Nephron (organoid): ENCODE results near the gene MUC2.

ENCODE experiments used
- H3K27ac Mint-ChIP-seq, 3 experiments: 2 replicates each; pipeline ENCODE4 v1.8.0; 2020; ENCODE audit warnings: mixed read lengths in 3 of 3, mild to moderate bottlenecking in 2 of 3, moderate library complexity in 1 of 3
- H3K27me3 Mint-ChIP-seq: 2 replicates; pipeline ENCODE4 v1.8.0; 2021; ENCODE audit warnings: low read depth, mild to moderate bottlenecking, moderate library complexity, mixed read lengths
- H3K36me3 Mint-ChIP-seq: 2 replicates; pipeline ENCODE4 v1.8.0; 2020; ENCODE audit warnings: low read depth, mixed read lengths
- H3K4me1 Mint-ChIP-seq: 2 replicates; pipeline ENCODE4 v1.8.0; 2020; ENCODE audit warnings: mixed read lengths
- H3K4me3 Mint-ChIP-seq, 3 experiments: 2 replicates each; pipeline ENCODE4 v1.8.0; 2020; ENCODE audit warnings: mild to moderate bottlenecking in 3 of 3, mixed read lengths in 3 of 3, moderate library complexity in 2 of 3
- H3K9me3 Mint-ChIP-seq: 2 replicates; pipeline ENCODE4 v1.8.0; 2020; ENCODE audit warnings: mixed read lengths
- TF ChIP-seq, protein P1 (sequence below), 3 experiments: fragments of 200-600 bp; sonication (generic); IDR thresholded peaks; one replicate each; pipeline ENCODE4 v1.5.0; 2021; ENCODE audit warnings: antibody characterized with exemption in 3 of 3; ENCODE audit not compliant: unreplicated experiment in 3 of 3

Gene MUC2

DNA sequence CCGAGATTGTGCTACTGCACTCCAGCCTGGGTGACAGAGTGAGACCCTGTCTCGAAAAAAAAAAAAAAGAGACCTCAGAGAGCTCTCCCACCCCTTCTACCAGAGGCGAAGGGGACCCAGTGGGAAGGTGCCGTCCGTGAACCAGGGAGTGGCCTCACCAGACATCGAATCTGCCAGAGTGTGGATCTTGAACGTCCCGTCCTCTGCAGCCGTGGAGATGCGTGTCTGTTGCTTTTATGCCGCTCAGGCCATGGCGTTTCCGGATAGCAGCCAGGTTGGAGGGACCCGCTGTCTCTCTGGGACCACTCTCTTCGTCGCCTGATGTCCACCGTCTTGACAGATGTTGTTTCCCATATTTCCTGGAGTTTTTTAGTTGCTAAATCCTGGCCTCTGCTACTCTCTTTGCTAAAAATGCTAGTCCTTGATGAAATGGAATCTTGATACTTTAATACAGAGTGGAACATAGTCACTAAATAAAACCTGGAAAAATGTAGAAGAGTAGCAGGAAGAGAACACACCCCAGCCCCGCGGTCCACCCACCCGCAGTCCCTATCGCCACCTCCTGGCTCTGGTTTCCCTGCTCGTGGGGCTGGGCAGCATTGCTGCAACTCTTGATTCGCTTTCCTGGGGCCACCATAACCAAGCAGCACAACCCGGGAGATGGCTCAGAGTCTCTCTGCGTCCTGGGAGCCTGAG is 26.2 kb upstream of the MUC2 start:
- Mint-ChIP-seq H3K9me3 (no peaks in the 10 kb centered on the region), H3K27ac (no peak overlapping the region), H3K27me3 (peaks cover 28% of the 10 kb centered on the region), H3K4me3 (no peak overlapping the region), H3K36me3 (no peaks in the 10 kb centered on the region), H3K4me1 (no peaks in the 10 kb centered on the region)
- TF ChIP-seq, protein P1, sequence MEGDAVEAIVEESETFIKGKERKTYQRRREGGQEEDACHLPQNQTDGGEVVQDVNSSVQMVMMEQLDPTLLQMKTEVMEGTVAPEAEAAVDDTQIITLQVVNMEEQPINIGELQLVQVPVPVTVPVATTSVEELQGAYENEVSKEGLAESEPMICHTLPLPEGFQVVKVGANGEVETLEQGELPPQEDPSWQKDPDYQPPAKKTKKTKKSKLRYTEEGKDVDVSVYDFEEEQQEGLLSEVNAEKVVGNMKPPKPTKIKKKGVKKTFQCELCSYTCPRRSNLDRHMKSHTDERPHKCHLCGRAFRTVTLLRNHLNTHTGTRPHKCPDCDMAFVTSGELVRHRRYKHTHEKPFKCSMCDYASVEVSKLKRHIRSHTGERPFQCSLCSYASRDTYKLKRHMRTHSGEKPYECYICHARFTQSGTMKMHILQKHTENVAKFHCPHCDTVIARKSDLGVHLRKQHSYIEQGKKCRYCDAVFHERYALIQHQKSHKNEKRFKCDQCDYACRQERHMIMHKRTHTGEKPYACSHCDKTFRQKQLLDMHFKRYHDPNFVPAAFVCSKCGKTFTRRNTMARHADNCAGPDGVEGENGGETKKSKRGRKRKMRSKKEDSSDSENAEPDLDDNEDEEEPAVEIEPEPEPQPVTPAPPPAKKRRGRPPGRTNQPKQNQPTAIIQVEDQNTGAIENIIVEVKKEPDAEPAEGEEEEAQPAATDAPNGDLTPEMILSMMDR (IDR thresholded peaks at IDR 0.05; ENCODE audit: unreplicated experiment in 3 of 3), result no peak

DNA sequence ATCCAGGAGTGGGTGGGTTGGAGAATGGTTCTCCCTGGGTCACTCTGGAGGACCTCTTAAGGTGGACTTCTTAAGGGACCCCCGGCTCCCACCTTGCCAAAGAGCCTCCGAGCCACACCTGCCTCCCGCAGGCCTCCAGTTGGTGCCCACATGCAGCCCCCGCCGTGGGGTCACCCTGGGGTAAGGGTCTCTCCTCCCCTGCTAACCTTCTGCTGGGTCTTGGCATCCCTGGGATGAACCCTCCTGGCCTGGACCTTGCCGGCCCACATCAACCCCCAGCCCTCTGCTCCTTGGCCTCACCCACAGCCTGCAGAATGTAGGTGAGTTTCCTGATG is 25.6 kb upstream of the MUC2 start:
- no peaks in the 10 kb centered on the region for H3K4me1 Mint-ChIP-seq
- no peak overlapping the region for H3K4me3 Mint-ChIP-seq
- no peaks in the 10 kb centered on the region for H3K9me3 Mint-ChIP-seq
- H3K27ac Mint-ChIP-seq, result no peak overlapping the region
- TF ChIP-seq, protein P1 (IDR thresholded peaks at IDR 0.05; ENCODE audit: unreplicated experiment in 3 of 3), result no peak
- H3K27me3 Mint-ChIP-seq, result peaks cover 24% of the 10 kb centered on the region
- H3K36me3 Mint-ChIP-seq, result no peaks in the 10 kb centered on the region

DNA sequence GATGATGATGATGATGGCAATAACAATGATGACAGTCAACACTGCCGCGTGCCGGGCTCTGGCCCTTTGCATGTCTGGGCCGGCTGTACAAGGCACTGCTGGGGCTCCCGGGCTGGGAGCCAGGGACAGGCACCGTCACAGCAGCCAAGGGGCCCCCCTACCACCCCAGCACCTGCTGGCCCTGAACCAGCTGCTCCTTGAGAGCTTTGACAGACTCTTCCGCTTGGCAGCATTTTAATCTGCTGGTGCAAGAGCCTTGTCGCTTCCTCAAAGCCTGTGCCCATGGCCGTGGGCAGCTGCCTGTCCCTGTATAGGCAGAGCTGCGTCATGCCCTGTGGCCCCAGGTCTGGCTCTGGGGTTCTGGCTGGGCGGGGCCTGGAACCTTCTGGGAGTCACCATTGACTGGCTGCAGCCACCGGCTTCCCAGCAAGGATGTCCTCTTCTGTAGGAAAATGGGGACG is 25.2 kb upstream of the MUC2 start:
- Mint-ChIP-seq H3K9me3 (no peaks in the 10 kb centered on the region), H3K4me3 (no peak overlapping the region), H3K4me1 (no peaks in the 10 kb centered on the region), H3K27ac (no peak overlapping the region), H3K27me3 (peaks cover 22% of the 10 kb centered on the region), H3K36me3 (no peaks in the 10 kb centered on the region)
- TF ChIP-seq, protein P1 (IDR thresholded peaks at IDR 0.05; ENCODE audit: unreplicated experiment in 3 of 3), result no peak

DNA sequence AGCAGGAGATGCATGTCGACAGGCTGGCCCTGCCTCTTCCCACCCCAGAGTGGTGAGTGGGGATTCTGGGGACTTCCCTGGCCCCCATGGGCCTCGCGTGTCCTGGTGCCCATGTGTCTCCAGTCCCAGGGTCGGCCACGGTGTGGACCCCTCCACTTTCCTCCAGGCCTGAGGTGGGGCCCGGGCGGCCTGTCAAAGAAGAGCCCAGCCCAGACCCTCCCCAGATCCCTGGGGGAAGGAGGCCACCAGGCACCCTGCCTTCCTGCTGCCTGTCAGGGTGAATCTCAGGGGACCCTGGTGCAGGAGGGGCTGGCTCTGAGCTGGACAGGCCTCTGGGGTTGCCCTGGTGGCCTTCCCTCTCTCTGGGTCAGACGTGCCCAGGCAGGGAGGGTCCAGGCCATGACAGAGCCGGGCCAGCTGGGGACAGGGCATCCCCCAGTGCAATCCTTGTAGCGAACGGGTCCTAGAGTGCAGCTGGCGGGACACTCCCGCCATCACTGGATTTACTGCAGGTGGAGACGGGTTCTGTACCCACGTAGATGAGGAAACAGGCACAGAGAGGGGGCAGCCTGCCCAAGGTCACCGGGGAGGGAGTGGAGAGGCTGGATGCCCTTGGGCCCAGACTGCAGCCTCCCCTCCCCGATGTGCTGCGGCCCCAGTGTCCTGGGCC is 24.6 kb upstream of the MUC2 start:
- H3K9me3 Mint-ChIP-seq, result no peaks in the 10 kb centered on the region
- no peaks in the 10 kb centered on the region for H3K4me1 Mint-ChIP-seq
- TF ChIP-seq, protein P1 (IDR thresholded peaks at IDR 0.05; ENCODE audit: unreplicated experiment in 3 of 3), result no peak
- H3K4me3 Mint-ChIP-seq, result no peak overlapping the region
- H3K27ac Mint-ChIP-seq, result no peak overlapping the region
- peaks cover 16% of the 10 kb centered on the region for H3K27me3 Mint-ChIP-seq
- no peaks in the 10 kb centered on the region for H3K36me3 Mint-ChIP-seq

DNA sequence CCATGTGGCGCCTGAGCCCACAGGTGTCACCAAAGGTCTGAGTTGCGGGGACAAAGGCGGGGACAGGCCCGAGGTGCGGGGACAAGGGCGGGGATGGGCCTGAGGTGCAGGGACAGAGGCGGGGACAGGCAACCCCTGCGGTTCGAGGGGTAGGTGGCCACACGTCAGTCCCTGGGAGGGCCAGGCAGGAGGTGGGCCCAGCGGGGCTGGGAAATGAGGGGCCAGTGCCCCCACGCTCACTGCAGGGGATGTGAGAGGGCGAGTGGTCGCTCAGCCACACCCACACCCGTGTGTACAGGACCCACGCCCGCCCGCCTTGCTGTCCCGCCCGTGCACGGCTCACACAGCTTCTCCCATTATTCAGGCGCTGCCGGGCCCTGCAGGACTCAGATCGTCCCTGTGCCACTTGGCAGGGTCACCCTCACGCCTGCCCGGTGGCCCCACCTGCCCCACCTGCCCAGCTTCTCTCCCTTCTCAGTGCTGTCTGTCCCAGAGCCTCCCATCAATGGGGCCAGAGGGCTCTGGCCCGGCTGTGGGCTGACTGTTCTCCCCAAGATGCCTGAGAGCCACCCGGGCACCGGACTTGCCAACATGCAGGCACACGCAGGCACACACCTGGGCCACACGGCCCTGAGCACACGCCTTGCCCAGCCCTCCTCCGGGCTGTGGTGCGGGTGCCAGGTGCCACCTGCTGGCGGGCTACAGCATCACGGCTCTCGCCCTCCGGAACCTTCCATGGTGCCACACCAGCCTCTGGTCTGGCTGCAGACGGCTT is 23.9 kb upstream of the MUC2 start:
- Mint-ChIP-seq H3K4me3 (no peak overlapping the region), H3K27ac (no peak overlapping the region), H3K4me1 (no peaks in the 10 kb centered on the region), H3K36me3 (no peaks in the 10 kb centered on the region), H3K9me3 (no peaks in the 10 kb centered on the region), H3K27me3 (peaks cover 20% of the 10 kb centered on the region)
- TF ChIP-seq, protein P1 (IDR thresholded peaks at IDR 0.05; ENCODE audit: unreplicated experiment in 3 of 3), result peak; percentile 84 to 88 (median 87)
